GM23338 (cell line): Measurements from ENCODE around the gene PCIF1. TPM values are rescaled to one million over a fixed set of nuclear protein-coding genes. Genes with fewer than 3 reads are reported as not detected.

Experiments
- ATAC-seq: fragments of 200-7000 bp; cut with Tn5 transposase; 3 replicates; pipeline ENCODE4 v1.9.1; 2020
- DNase-seq: peaks from one replicate; pipeline ENCODE4 v3.0.0-alpha.2; 2015; ENCODE audit warnings: low spot score
- H2AFZ ChIP-seq: fragments of 200-600 bp; sonication (generic); 2 replicates; pipeline ENCODE4 v1.8.0; 2016; ENCODE audit warnings: antibody characterized with exemption, mild to moderate bottlenecking, moderate library complexity
- H3F3A ChIP-seq: fragments of 200-600 bp; sonication (generic); replicated peaks from 2 replicates; pipeline ENCODE4 v1.8.0; 2017; ENCODE audit warnings: antibody characterized with exemption, mixed run types, low read depth
- H3K27ac ChIP-seq: fragments of 200-600 bp; sonication (generic); 2 replicates; pipeline ENCODE4 v1.6.1; 2016; ENCODE audit warnings: low read depth
- H3K27me3 ChIP-seq: fragments of 200-600 bp; sonication (generic); 2 replicates; pipeline ENCODE4 v1.8.0; 2016; ENCODE audit warnings: mild to moderate bottlenecking, mixed run types, moderate library complexity; ENCODE audit not compliant: insufficient read depth
- H3K36me3 ChIP-seq: fragments of 200-600 bp; sonication (generic); 2 replicates; pipeline ENCODE4 v1.8.0; 2016; ENCODE audit warnings: mild to moderate bottlenecking; ENCODE audit not compliant: insufficient read depth
- H3K4me1 ChIP-seq: fragments of 200-600 bp; sonication (generic); 2 replicates; pipeline ENCODE4 v1.8.0; 2016; ENCODE audit warnings: mild to moderate bottlenecking, moderate library complexity; ENCODE audit not compliant: insufficient read depth
- H3K4me2 ChIP-seq: fragments of 200-600 bp; sonication (generic); 2 replicates; pipeline ENCODE4 v1.7.1; 2017; ENCODE audit warnings: mixed run types
- H3K4me3 ChIP-seq: fragments of 200-600 bp; sonication (generic); 2 replicates; pipeline ENCODE4 v1.6.1; 2016; ENCODE audit warnings: mixed run types
- H3K79me2 ChIP-seq: fragments of 200-600 bp; sonication (generic); replicated peaks from 2 replicates; pipeline ENCODE4 v1.8.0; 2017; ENCODE audit warnings: mild to moderate bottlenecking; ENCODE audit not compliant: insufficient read depth
- H3K9me2 ChIP-seq: fragments of 200-600 bp; sonication (generic); 2 replicates; pipeline ENCODE4 v1.8.0; 2017; ENCODE audit not compliant: insufficient read depth
- H4K20me1 ChIP-seq: fragments of 200-600 bp; sonication (generic); replicated peaks from 2 replicates; pipeline ENCODE4 v1.8.0; 2017; ENCODE audit warnings: mild to moderate bottlenecking; ENCODE audit not compliant: insufficient read depth
- H3K27ac Mint-ChIP-seq: 2 replicates; pipeline ENCODE4 v1.8.0; 2020; ENCODE audit warnings: inconsistent platforms, mild to moderate bottlenecking, moderate library complexity, mixed read lengths
- H3K27me3 Mint-ChIP-seq: 3 replicates; pipeline ENCODE4 v1.8.0; 2022; ENCODE audit warnings: low read depth, mild to moderate bottlenecking, moderate library complexity, mixed read lengths, inconsistent platforms; ENCODE audit not compliant: insufficient read depth, poor library complexity
- H3K36me3 Mint-ChIP-seq: 3 replicates; pipeline ENCODE4 v1.8.0; 2021; ENCODE audit warnings: low read depth, mild to moderate bottlenecking, inconsistent platforms, moderate library complexity, mixed read lengths
- H3K4me1 Mint-ChIP-seq: 3 replicates; pipeline ENCODE4 v1.8.0; 2020; ENCODE audit warnings: mild to moderate bottlenecking, inconsistent platforms, mixed read lengths
- H3K4me3 Mint-ChIP-seq: 3 replicates; pipeline ENCODE4 v1.8.0; 2021; ENCODE audit warnings: moderate library complexity, mild to moderate bottlenecking, inconsistent platforms, mixed read lengths
- H3K9me3 Mint-ChIP-seq: 3 replicates; pipeline ENCODE4 v1.8.0; 2020; ENCODE audit warnings: moderate library complexity, mild to moderate bottlenecking, inconsistent platforms, mixed read lengths
- CREB1 ChIP-seq: fragments of 250-450 bp; sonication (Bioruptor Pico); IDR thresholded peaks from 2 replicates; pipeline ENCODE4 v1.5.0; 2020; ENCODE audit warnings: low read depth, mild to moderate bottlenecking, moderate library complexity
- EZH2 ChIP-seq: fragments of 200-600 bp; sonication (generic); IDR thresholded peaks from one replicate; pipeline ENCODE4 v1.8.0; 2017; ENCODE audit warnings: antibody characterized with exemption, mild to moderate bottlenecking, low read depth; ENCODE audit not compliant: unreplicated experiment
- JUNB ChIP-seq: IDR thresholded peaks from one replicate; pipeline ENCODE4 v1.6.1; 2016; ENCODE audit warnings: antibody characterized with exemption; ENCODE audit not compliant: unreplicated experiment
- NANOG ChIP-seq: IDR thresholded peaks from 2 replicates; pipeline ENCODE4 v1.6.1; 2016; ENCODE audit warnings: antibody characterized with exemption, borderline replicate concordance
- POLR2AphosphoS5 ChIP-seq: IDR thresholded peaks from 2 replicates; pipeline ENCODE4 v1.6.1; 2016; ENCODE audit warnings: antibody characterized with exemption, low read depth
- ZNF114 ChIP-seq: fragments of 250-450 bp; sonication (Bioruptor Pico); IDR thresholded peaks from 2 replicates; pipeline ENCODE4 v1.5.0; 2020; ENCODE audit warnings: mild to moderate bottlenecking, moderate library complexity
- ZNF331 ChIP-seq: fragments of 250-450 bp; sonication (Bioruptor Pico); IDR thresholded peaks from 2 replicates; pipeline ENCODE4 v1.5.0; 2020; ENCODE audit warnings: low read depth, mild to moderate bottlenecking, moderate library complexity
- polyA plus RNA-seq: library from polyadenylated mRNA; unstranded; fragments of >200 nt; fragmentation: Nextera tagmentation; extraction: Ambion mirVana; gene quantifications from 2 replicates; pipeline ENCODE4 v1.2.1, GENCODE V29; 2016
- total RNA-seq: library from RNA; depleted of rRNA; stranded (reverse); fragments of >200 nt; shearing (Covaris generic); gene quantifications from 2 replicates; pipeline ENCODE4 v1.2.3, GENCODE V29; 2014
- TF ChIP-seq, protein P1 (sequence below), 2 experiments: fragments of 200-600 bp in 1 of 2; sonication (generic) in 1 of 2; conservative IDR thresholded peaks; 2 replicates each; pipeline versions ENCODE4 v1.5.1 to v1.6.1; 2016 to 2017; ENCODE audit warnings: antibody characterized with exemption in 2 of 2, low read depth in 2 of 2, mild to moderate bottlenecking in 2 of 2, moderate library complexity in 1 of 2
- TF ChIP-seq, protein P2 (sequence below): IDR thresholded peaks from one replicate; pipeline ENCODE4 v1.6.1; 2018; ENCODE audit warnings: antibody characterized with exemption; ENCODE audit not compliant: unreplicated experiment
- TF ChIP-seq, protein P3 (sequence below): IDR thresholded peaks from 2 replicates; pipeline ENCODE4 v1.6.1; 2016; ENCODE audit warnings: antibody characterized with exemption

Gene PCIF1
- total and polyA plus RNA-seq, 2 experiments from 2014 or later: 26.1 to 28.3 TPM

DNA sequence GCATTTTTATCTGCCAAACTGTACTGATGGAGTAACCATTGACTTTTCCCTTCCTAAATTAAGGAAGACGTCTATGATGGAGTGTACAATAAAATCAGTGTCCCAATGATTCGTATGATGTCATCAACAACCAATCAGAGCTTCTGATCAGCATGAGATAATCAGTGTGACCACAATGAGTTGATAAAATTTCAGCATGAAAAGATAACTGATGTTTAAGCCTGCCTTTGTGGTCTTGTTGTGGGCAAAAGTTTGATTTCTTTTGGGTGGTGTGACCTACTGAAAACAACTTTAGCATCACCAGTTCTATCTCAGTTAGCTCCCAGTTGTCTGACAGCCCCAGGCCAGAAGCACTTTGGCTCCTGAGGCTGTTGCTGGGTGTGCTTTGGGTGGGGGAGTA lies 3.3 kb downstream of the PCIF1 start (continued):
- TF ChIP-seq, protein P1, sequence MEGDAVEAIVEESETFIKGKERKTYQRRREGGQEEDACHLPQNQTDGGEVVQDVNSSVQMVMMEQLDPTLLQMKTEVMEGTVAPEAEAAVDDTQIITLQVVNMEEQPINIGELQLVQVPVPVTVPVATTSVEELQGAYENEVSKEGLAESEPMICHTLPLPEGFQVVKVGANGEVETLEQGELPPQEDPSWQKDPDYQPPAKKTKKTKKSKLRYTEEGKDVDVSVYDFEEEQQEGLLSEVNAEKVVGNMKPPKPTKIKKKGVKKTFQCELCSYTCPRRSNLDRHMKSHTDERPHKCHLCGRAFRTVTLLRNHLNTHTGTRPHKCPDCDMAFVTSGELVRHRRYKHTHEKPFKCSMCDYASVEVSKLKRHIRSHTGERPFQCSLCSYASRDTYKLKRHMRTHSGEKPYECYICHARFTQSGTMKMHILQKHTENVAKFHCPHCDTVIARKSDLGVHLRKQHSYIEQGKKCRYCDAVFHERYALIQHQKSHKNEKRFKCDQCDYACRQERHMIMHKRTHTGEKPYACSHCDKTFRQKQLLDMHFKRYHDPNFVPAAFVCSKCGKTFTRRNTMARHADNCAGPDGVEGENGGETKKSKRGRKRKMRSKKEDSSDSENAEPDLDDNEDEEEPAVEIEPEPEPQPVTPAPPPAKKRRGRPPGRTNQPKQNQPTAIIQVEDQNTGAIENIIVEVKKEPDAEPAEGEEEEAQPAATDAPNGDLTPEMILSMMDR (conservative IDR thresholded peaks at IDR 0.05; ENCODE audit: low read depth in 2 of 2): no peak

DNA sequence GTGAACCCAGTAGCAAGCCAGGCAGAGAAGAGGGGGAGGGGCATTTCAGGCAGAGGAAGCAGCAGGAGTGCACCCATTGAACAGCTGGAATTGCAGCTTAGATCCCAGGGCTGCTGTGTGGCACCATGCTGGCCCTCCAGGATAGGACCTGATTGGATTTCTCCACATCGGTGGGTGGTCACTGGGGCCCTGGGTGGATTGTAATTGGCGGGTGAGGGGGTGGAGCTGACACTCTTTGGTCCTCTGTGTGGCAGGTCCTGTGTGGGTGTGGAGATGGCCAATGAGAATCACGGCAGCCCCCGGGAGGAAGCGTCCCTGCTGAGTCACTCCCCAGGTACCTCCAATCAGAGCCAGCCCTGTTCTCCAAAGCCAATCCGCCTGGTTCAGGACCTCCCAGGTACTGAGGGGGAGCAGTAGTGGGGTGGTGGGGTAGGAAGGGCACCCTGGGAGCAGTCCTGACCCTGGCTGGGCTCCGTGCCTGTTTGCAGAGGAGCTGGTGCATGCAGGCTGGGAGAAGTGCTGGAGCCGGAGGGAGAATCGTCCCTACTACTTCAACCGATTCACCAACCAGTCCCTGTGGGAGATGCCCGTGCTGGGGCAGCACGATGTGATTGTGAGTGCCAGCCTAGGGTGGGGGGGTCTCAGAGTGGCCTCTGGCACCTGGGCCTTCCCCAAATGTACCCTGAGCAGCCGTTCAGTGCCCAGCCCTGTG lies 4.4 kb downstream of the PCIF1 start:
- Mint-ChIP-seq H3K27me3 (peaks cover 6% of the 10 kb centered on the region), H3K36me3 (peaks cover 44% of the 10 kb centered on the region), H3K4me1 (peaks cover 26% of the 10 kb centered on the region), H3K4me3 (peak overlapping the region; percentile 43), H3K27ac (peak overlapping the region; percentile 87), H3K9me3 (peaks cover 3% of the 10 kb centered on the region; the same call in 1 of the 3 replicates)
- Histone ChIP-seq H3K27me3 (no peaks in the 10 kb centered on the region), H3K4me2 (peak overlapping the region; percentile 71), H3K4me3 (peak overlapping the region; percentile 28), H3K27ac (peak overlapping the region; percentile 88), H2AFZ (no peak overlapping the region), H3K79me2 (peaks cover 21% of the 10 kb centered on the region), H3K36me3 (peaks cover 21% of the 10 kb centered on the region), H3F3A (peaks cover 23% of the 10 kb centered on the region; the same call in 1 of the 2 replicates), H3K9me2 (no peaks in the 10 kb centered on the region), H4K20me1 (no peaks in the 10 kb centered on the region; the same call in 1 of the 2 replicates), H3K4me1 (peaks cover 25% of the 10 kb centered on the region; the same call in 1 of the 2 replicates)
- DNase-seq: peak; percentile 81
- TF ChIP-seq JUNB (no peak), POLR2AphosphoS5 (peak; percentile 47; the same call in 1 of the 2 replicates), EZH2 (no peak)
- TF ChIP-seq, protein P2, sequence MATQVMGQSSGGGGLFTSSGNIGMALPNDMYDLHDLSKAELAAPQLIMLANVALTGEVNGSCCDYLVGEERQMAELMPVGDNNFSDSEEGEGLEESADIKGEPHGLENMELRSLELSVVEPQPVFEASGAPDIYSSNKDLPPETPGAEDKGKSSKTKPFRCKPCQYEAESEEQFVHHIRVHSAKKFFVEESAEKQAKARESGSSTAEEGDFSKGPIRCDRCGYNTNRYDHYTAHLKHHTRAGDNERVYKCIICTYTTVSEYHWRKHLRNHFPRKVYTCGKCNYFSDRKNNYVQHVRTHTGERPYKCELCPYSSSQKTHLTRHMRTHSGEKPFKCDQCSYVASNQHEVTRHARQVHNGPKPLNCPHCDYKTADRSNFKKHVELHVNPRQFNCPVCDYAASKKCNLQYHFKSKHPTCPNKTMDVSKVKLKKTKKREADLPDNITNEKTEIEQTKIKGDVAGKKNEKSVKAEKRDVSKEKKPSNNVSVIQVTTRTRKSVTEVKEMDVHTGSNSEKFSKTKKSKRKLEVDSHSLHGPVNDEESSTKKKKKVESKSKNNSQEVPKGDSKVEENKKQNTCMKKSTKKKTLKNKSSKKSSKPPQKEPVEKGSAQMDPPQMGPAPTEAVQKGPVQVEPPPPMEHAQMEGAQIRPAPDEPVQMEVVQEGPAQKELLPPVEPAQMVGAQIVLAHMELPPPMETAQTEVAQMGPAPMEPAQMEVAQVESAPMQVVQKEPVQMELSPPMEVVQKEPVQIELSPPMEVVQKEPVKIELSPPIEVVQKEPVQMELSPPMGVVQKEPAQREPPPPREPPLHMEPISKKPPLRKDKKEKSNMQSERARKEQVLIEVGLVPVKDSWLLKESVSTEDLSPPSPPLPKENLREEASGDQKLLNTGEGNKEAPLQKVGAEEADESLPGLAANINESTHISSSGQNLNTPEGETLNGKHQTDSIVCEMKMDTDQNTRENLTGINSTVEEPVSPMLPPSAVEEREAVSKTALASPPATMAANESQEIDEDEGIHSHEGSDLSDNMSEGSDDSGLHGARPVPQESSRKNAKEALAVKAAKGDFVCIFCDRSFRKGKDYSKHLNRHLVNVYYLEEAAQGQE: no peak
- peak; percentile 50 for ATAC-seq

DNA sequence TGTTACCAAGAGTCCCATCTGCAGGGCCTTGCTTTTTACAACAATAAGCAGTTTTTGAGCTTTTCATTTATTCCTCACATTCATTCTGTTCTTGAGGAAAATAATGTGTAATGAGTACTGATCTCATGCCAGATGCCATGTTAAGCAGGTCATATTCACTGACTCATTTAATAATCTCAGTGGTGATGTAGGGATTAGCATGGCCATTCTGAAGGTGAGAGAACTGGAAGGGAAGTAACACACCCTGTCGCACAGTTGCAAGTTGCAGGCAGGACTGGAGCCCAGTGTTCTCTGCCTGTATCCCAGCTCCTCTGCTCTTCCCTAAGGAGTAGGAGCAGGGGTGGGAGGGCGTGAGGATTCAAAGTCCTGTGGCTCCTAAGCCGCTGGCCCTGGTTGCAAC lies 5.6 kb downstream of the PCIF1 start:
- no peak overlapping the region for H2AFZ ChIP-seq
- peaks cover 25% of the 10 kb centered on the region; the same call in 1 of the 2 replicates for H3K4me1 ChIP-seq
- Mint-ChIP-seq H3K27ac (no peak overlapping the region), H3K4me3 (no peak overlapping the region), H3K9me3 (no peaks in the 10 kb centered on the region), H3K27me3 (peaks cover 4% of the 10 kb centered on the region), H3K4me1 (peaks cover 26% of the 10 kb centered on the region), H3K36me3 (peaks cover 55% of the 10 kb centered on the region)
- no peaks in the 10 kb centered on the region for H3K27me3 ChIP-seq
- DNase-seq: no peak
- peaks cover 23% of the 10 kb centered on the region for H3F3A ChIP-seq
- H3K9me2 ChIP-seq: no peaks in the 10 kb centered on the region
- no peak overlapping the region for H3K4me2 ChIP-seq
- H3K36me3 ChIP-seq: peaks cover 32% of the 10 kb centered on the region
- no peak for ATAC-seq
- H3K27ac ChIP-seq: no peak overlapping the region
- H3K79me2 ChIP-seq: peaks cover 21% of the 10 kb centered on the region
- H4K20me1 ChIP-seq: no peaks in the 10 kb centered on the region; the same call in 1 of the 2 replicates
- no peak overlapping the region for H3K4me3 ChIP-seq
- TF ChIP-seq, protein P3, sequence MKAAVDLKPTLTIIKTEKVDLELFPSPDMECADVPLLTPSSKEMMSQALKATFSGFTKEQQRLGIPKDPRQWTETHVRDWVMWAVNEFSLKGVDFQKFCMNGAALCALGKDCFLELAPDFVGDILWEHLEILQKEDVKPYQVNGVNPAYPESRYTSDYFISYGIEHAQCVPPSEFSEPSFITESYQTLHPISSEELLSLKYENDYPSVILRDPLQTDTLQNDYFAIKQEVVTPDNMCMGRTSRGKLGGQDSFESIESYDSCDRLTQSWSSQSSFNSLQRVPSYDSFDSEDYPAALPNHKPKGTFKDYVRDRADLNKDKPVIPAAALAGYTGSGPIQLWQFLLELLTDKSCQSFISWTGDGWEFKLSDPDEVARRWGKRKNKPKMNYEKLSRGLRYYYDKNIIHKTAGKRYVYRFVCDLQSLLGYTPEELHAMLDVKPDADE: no peak
- TF ChIP-seq JUNB: no peak
- no peak for TF ChIP-seq ZNF114
- no peak for TF ChIP-seq NANOG
- TF ChIP-seq POLR2AphosphoS5: no peak
- TF ChIP-seq, protein P1 (conservative IDR thresholded peaks at IDR 0.05; ENCODE audit: low read depth in 2 of 2): no peak
- no peak for TF ChIP-seq ZNF331
- TF ChIP-seq CREB1 (CRISPR knock-in tag): no peak
